K562 (cell line): ENCODE results near the gene LTK. TPM values are rescaled to one million over a fixed set of nuclear protein-coding genes. Genes with fewer than 3 reads are reported as not detected.

Source experiments
- FOSL1 ChIP-seq: fragments of 200-800 bp; sonication (Bioruptor generic); conservative IDR thresholded peaks from 2 replicates; pipeline ENCODE4 v1.6.1; 2016; ENCODE audit warnings: missing genetic modification characterization, missing compliant biosample characterization
- FUS ChIP-seq: fragments of 200-400 bp; formaldehyde crosslinking; optimal IDR thresholded peaks from 2 replicates; pipeline ENCODE3; 2017; ENCODE audit warnings: low read depth, low read length
- ILK ChIP-seq: fragments of 450-650 bp; IDR thresholded peaks from 2 replicates; pipeline ENCODE4 v1.6.1; 2016; ENCODE audit warnings: missing genetic modification characterization, low read depth, mild to moderate bottlenecking, missing compliant biosample characterization, moderate library complexity, borderline replicate concordance
- NFRKB ChIP-seq: fragments of 450-650 bp; IDR thresholded peaks from 2 replicates; pipeline ENCODE4 v1.6.1; 2016; ENCODE audit warnings: low read depth
- PTBP1 ChIP-seq: fragments of 200-400 bp; formaldehyde crosslinking; IDR thresholded peaks from 2 replicates; pipeline ENCODE4 v1.6.1; 2017; ENCODE audit warnings: low read depth, low read length
- ZBTB7A ChIP-seq: IDR thresholded peaks from 2 replicates; pipeline ENCODE4 v1.6.1; 2011; ENCODE audit warnings: low read depth, mild to moderate bottlenecking, low read length, moderate library complexity, borderline replicate concordance; ENCODE audit not compliant: control insufficient read depth
- ZNF79 ChIP-seq: fragments of 250-450 bp; sonication (Bioruptor Pico); IDR thresholded peaks from 2 replicates; pipeline ENCODE4 v1.4.0; 2020; ENCODE audit warnings: low read depth, mild to moderate bottlenecking, moderate library complexity
- polyA plus RNA-seq, 8 experiments: library from polyadenylated mRNA; depleted of rRNA in 4 of 8; stranded (reverse) in 5 of 8; unstranded in 3 of 8; fragments of >200 nt; fragmentation: Nextera tagmentation in 2 of 8; fragmentation: Illumina TruSeq in 1 of 8; extraction: Ambion mirVana in 2 of 8; extraction: Trizol in 1 of 8; gene quantifications; 2 replicates each; pipeline versions ENCODE4 v1.2.1 to v1.2.3, GENCODE V29; 2011 to 2014; ENCODE audit warnings: inconsistent platforms in 1 of 8, missing spikeins in 1 of 8
- total RNA-seq, 7 experiments: library from RNA; depleted of rRNA in 6 of 7; stranded (reverse); fragments of >200 nt in 6 of 7; fragmentation: Illumina TruSeq in 2 of 7; extraction: Trizol in 2 of 7; gene quantifications; 2 replicates each; pipeline versions ENCODE4 v1.2.1 to v1.2.3, GENCODE V29; 2011 to 2021; ENCODE audit warnings: low replicate concordance in 1 of 7
- TF ChIP-seq, protein P1 (sequence below): fragments of 450-650 bp; IDR thresholded peaks from one replicate; pipeline ENCODE4 v1.6.1; 2018; ENCODE audit warnings: mild to moderate bottlenecking, moderate library complexity; ENCODE audit not compliant: partially characterized antibody
- TF ChIP-seq, protein P2 (sequence below), 2 experiments: fragments of 450-650 bp; IDR thresholded peaks; 2 replicates each; pipeline ENCODE4 v1.6.1; 2018; ENCODE audit warnings: mild to moderate bottlenecking in 2 of 2, low read depth in 1 of 2; ENCODE audit not compliant: partially characterized antibody in 2 of 2
- TF ChIP-seq, protein P3 (sequence below): fragments of 450-650 bp; formaldehyde crosslinking; IDR thresholded peaks from 2 replicates; pipeline ENCODE4 v1.4.0; 2022; ENCODE audit warnings: missing genetic modification characterization
- TF ChIP-seq, protein P4 (sequence below): fragments of 450-650 bp; IDR thresholded peaks from 2 replicates; pipeline ENCODE4 v1.6.1; 2018; ENCODE audit warnings: mild to moderate bottlenecking, low read depth; ENCODE audit not compliant: partially characterized antibody
- TF ChIP-seq, protein P5 (sequence below), 2 experiments: fragments of 450-650 bp; conservative IDR thresholded peaks; 2 replicates each; pipeline ENCODE4 v1.6.1; 2017; ENCODE audit warnings: mild to moderate bottlenecking in 2 of 2, moderate library complexity in 2 of 2
- TF ChIP-seq, protein P6 (sequence below): sonication (generic); formaldehyde crosslinking; IDR thresholded peaks from 2 replicates; pipeline ENCODE4 v1.8.1; 2023; ENCODE audit warnings: mild to moderate bottlenecking, missing genetic modification reagents

LTK gene
- total and polyA plus RNA-seq, 9 of the 15 experiments (the other 6 are each of a cell fraction or from before 2014, with no cell fraction given): 0.25 to 4.4 (median 1.8) TPM

DNA sequence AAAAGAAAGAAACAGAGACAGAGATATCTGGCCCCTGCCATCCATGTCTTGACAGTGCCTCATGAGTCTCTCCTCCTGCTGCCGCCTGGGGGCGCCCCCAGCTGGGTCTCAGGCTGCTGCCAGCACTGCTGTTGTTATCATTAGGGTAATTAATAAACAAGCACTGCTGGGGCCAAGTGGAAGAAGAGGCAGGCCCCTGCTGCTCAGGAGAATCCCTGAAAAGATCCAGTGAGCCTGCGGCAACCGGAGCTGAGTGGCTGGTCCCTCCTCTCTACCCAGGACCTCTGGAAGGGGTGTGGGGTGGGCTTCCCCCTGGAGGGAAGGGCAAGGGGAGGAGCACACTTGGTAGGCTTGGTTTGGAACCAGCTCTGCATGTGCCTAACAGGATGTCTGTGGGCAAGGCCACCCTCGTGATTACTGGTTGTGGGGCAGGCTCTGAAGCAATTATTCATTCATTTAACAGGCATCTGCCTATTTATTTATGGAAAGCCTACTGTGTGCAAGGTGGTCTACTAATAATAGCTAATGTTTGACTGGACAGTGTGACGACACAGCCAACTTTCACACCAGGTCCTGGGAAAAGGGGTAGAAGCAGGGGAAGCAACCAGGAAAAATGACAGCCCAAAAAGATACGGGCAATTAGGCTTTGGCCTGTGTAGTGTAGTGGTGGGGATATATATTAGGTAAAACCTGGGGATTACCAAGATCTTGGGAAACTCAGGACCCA, 44.2 kb upstream of the LTK start (continued):
- TF ChIP-seq, protein P1, sequence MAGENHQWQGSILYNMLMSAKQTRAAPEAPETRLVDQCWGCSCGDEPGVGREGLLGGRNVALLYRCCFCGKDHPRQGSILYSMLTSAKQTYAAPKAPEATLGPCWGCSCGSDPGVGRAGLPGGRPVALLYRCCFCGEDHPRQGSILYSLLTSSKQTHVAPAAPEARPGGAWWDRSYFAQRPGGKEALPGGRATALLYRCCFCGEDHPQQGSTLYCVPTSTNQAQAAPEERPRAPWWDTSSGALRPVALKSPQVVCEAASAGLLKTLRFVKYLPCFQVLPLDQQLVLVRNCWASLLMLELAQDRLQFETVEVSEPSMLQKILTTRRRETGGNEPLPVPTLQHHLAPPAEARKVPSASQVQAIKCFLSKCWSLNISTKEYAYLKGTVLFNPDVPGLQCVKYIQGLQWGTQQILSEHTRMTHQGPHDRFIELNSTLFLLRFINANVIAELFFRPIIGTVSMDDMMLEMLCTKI: no peak
- TF ChIP-seq ILK (tag) (no peak), FUS (no peak), ZNF79 (CRISPR knock-in tag) (no peak), ZBTB7A (0 out of 2 replicates have a peak, but pooled peaks have one; percentile 44), PTBP1 (no peak), NFRKB (no peak), FOSL1 (no peak)
- TF ChIP-seq, protein P2, sequence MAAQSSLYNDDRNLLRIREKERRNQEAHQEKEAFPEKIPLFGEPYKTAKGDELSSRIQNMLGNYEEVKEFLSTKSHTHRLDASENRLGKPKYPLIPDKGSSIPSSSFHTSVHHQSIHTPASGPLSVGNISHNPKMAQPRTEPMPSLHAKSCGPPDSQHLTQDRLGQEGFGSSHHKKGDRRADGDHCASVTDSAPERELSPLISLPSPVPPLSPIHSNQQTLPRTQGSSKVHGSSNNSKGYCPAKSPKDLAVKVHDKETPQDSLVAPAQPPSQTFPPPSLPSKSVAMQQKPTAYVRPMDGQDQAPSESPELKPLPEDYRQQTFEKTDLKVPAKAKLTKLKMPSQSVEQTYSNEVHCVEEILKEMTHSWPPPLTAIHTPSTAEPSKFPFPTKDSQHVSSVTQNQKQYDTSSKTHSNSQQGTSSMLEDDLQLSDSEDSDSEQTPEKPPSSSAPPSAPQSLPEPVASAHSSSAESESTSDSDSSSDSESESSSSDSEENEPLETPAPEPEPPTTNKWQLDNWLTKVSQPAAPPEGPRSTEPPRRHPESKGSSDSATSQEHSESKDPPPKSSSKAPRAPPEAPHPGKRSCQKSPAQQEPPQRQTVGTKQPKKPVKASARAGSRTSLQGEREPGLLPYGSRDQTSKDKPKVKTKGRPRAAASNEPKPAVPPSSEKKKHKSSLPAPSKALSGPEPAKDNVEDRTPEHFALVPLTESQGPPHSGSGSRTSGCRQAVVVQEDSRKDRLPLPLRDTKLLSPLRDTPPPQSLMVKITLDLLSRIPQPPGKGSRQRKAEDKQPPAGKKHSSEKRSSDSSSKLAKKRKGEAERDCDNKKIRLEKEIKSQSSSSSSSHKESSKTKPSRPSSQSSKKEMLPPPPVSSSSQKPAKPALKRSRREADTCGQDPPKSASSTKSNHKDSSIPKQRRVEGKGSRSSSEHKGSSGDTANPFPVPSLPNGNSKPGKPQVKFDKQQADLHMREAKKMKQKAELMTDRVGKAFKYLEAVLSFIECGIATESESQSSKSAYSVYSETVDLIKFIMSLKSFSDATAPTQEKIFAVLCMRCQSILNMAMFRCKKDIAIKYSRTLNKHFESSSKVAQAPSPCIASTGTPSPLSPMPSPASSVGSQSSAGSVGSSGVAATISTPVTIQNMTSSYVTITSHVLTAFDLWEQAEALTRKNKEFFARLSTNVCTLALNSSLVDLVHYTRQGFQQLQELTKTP (IDR thresholded peaks at IDR 0.05; ENCODE audit: low read depth in 1 of 2, partially characterized antibody in 2 of 2): no peak
- TF ChIP-seq, protein P3, sequence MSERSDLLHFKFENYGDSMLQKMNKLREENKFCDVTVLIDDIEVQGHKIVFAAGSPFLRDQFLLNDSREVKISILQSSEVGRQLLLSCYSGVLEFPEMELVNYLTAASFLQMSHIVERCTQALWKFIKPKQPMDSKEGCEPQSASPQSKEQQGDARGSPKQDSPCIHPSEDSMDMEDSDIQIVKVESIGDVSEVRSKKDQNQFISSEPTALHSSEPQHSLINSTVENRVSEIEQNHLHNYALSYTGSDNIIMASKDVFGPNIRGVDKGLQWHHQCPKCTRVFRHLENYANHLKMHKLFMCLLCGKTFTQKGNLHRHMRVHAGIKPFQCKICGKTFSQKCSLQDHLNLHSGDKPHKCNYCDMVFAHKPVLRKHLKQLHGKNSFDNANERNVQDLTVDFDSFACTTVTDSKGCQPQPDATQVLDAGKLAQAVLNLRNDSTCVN (CRISPR knock-in tag): no peak
- TF ChIP-seq, protein P4, sequence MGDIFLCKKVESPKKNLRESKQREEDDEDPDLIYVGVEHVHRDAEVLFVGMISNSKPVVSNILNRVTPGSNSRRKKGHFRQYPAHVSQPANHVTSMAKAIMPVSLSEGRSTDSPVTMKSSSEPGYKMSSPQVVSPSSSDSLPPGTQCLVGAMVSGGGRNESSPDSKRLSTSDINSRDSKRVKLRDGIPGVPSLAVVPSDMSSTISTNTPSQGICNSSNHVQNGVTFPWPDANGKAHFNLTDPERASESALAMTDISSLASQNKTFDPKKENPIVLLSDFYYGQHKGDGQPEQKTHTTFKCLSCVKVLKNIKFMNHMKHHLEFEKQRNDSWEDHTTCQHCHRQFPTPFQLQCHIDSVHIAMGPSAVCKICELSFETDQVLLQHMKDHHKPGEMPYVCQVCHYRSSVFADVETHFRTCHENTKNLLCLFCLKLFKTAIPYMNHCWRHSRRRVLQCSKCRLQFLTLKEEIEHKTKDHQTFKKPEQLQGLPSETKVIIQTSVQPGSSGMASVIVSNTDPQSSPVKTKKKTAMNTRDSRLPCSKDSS: no peak
- TF ChIP-seq, protein P5, sequence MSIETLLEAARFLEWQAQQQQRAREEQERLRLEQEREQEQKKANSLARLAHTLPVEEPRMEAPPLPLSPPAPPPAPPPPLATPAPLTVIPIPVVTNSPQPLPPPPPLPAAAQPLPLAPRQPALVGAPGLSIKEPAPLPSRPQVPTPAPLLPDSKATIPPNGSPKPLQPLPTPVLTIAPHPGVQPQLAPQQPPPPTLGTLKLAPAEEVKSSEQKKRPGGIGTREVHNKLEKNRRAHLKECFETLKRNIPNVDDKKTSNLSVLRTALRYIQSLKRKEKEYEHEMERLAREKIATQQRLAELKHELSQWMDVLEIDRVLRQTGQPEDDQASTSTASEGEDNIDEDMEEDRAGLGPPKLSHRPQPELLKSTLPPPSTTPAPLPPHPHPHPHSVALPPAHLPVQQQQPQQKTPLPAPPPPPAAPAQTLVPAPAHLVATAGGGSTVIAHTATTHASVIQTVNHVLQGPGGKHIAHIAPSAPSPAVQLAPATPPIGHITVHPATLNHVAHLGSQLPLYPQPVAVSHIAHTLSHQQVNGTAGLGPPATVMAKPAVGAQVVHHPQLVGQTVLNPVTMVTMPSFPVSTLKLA (conservative IDR thresholded peaks at IDR 0.05): peak; percentile 35 to 45; a peak in 1 of 4 replicates
- TF ChIP-seq, protein P6, sequence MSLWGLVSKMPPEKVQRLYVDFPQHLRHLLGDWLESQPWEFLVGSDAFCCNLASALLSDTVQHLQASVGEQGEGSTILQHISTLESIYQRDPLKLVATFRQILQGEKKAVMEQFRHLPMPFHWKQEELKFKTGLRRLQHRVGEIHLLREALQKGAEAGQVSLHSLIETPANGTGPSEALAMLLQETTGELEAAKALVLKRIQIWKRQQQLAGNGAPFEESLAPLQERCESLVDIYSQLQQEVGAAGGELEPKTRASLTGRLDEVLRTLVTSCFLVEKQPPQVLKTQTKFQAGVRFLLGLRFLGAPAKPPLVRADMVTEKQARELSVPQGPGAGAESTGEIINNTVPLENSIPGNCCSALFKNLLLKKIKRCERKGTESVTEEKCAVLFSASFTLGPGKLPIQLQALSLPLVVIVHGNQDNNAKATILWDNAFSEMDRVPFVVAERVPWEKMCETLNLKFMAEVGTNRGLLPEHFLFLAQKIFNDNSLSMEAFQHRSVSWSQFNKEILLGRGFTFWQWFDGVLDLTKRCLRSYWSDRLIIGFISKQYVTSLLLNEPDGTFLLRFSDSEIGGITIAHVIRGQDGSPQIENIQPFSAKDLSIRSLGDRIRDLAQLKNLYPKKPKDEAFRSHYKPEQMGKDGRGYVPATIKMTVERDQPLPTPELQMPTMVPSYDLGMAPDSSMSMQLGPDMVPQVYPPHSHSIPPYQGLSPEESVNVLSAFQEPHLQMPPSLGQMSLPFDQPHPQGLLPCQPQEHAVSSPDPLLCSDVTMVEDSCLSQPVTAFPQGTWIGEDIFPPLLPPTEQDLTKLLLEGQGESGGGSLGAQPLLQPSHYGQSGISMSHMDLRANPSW: no peak
